H1 (cell line): ENCODE results near the gene DNLZ. TPM values are rescaled to one million over a fixed set of nuclear protein-coding genes. Genes with fewer than 3 reads are reported as not detected.

Experiments
- BRCA1 ChIP-seq: IDR thresholded peaks from 2 replicates; pipeline ENCODE4 v1.6.1; 2012; ENCODE audit warnings: low read depth, low read length, improper control_type of control experiment
- SRF ChIP-seq: IDR thresholded peaks from 2 replicates; pipeline ENCODE4 v1.6.1; 2011; ENCODE audit warnings: mild to moderate bottlenecking, low read depth, low read length, moderate library complexity
- polyA plus RNA-seq, 7 experiments: library from polyadenylated mRNA; depleted of rRNA in 3 of 7; stranded (reverse) in 5 of 7; unstranded in 2 of 7; fragments of >200 nt in 5 of 7; fragments of 200-250 nt in 2 of 7; gene quantifications; 1 replicate in 5 of 7; 2 replicates in 1 of 7; 4 replicates in 1 of 7; pipeline versions ENCODE4 v1.2.1 to v1.2.3, GENCODE V29; 2011 to 2013; ENCODE audit warnings: missing spikeins in 2 of 7, mixed read lengths in 2 of 7
- total RNA-seq: library from RNA; stranded (reverse); fragmentation: NEBNext Ultra II Directional; extraction: Animal tissue kit (Norgen Biotek cat#: 25700); gene quantifications from 2 replicates; pipeline ENCODE4 v1.2.1, GENCODE V29; 2021

DNLZ gene
- total and polyA plus RNA-seq, 2 of the 8 experiments (the other 6 are each of a cell fraction or from before 2014, with no cell fraction given), result 11.6 to 17.9 TPM

DNA sequence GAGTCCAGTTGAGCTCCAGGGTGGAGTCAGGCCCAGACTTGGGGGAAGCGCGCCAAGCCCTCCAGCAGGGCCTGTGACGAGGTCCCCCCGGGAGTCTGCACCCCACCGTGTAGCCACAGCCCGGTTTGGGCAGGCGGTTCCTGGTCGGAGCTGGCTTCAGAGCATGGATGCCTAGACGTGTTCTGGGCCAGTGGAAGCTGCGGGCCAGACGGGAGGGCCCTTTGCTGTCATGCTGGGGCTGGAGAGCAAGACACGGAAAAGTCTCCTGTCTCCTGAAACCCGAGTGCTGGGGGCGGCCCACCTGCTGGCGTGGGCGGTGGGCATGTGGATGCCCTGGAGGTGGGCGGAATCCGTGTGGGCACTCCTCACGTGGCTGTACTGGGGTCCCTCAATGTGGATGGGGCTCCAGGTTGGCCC is 34.3 kb downstream of the DNLZ start (continued):
- TF ChIP-seq SRF, result no peak
- no peak for TF ChIP-seq BRCA1
